OCI-LY7 (cell line): ENCODE measurements around the gene RIMBP2. TPM values are rescaled to one million over a fixed set of nuclear protein-coding genes. Genes with fewer than 3 reads are reported as not detected.

Experiments
- BruUV-seq: library from RNA; stranded (reverse); fragments of 400-500 nt; replicated peaks from 2 replicates; lab custom pipeline; 2021; lab: Mats Ljungman, UMichigan
- CTCF ChIA-PET: fragments of 300-600 bp; sonication (Branson Sonifier 250); formaldehyde crosslinking; loops from one replicate; lab custom pipeline; 2022; ENCODE audit warnings: antibody characterized with exemption; ENCODE audit not compliant: unreplicated experiment; lab: Charles Lee
- POLR2A ChIA-PET: fragments of 300-600 bp; sonication (Branson Sonifier 250); formaldehyde crosslinking; loops from one replicate; lab custom pipeline; 2022; ENCODE audit warnings: antibody characterized with exemption; lab: Charles Lee
- DNase-seq: peaks from one replicate; pipeline ENCODE4 v3.0.0-alpha.2; 2015; ENCODE audit warnings: low spot score
- H2AFZ ChIP-seq: fragments of 200-600 bp; sonication (generic), shearing (Covaris generic); 2 replicates; pipeline ENCODE4 v1.6.1; 2014; ENCODE audit warnings: mild to moderate bottlenecking, antibody characterized with exemption, low read length, moderate library complexity
- H3K27ac ChIP-seq: fragments of 200-600 bp; sonication (generic); 2 replicates; pipeline ENCODE4 v1.5.1; 2014; ENCODE audit warnings: mixed run types, low read depth, mild to moderate bottlenecking, moderate library complexity, low read length, inconsistent platforms; ENCODE audit not compliant: poor library complexity, severe bottlenecking
- H3K36me3 ChIP-seq: fragments of 200-600 bp; sonication (generic); 2 replicates; pipeline ENCODE4 v1.6.1; 2014; ENCODE audit warnings: mild to moderate bottlenecking, antibody characterized with exemption, low read length, moderate library complexity, mixed read lengths; ENCODE audit not compliant: insufficient read depth
- H3K4me1 ChIP-seq: fragments of 200-600 bp; sonication (generic); 2 replicates; pipeline ENCODE4 v1.5.1; 2014; ENCODE audit warnings: mild to moderate bottlenecking, low read length; ENCODE audit not compliant: insufficient read depth, poor library complexity, severe bottlenecking
- H3K4me2 ChIP-seq: fragments of 200-600 bp; sonication (generic); 2 replicates; pipeline ENCODE4 v1.6.1; 2014; ENCODE audit warnings: mild to moderate bottlenecking, low read length
- H3K4me3 ChIP-seq: fragments of 200-600 bp; sonication (generic); 2 replicates; pipeline ENCODE4 v1.5.1; 2014; ENCODE audit warnings: mild to moderate bottlenecking, low read depth, low read length; ENCODE audit not compliant: poor library complexity, severe bottlenecking
- H3K79me2 ChIP-seq: fragments of 200-600 bp; sonication (generic); 2 replicates; pipeline ENCODE4 v1.6.1; 2016; ENCODE audit warnings: low read depth, mild to moderate bottlenecking, low read length, moderate library complexity, mixed read lengths; ENCODE audit not compliant: insufficient read depth
- H3K9me2 ChIP-seq: fragments of 200-600 bp; sonication (generic); 2 replicates; pipeline ENCODE4 v1.6.1; 2016; ENCODE audit warnings: mild to moderate bottlenecking, low read length, mixed read lengths; ENCODE audit not compliant: insufficient read depth
- H3K9me3 ChIP-seq: fragments of 200-600 bp; sonication (generic); 2 replicates; pipeline ENCODE4 v1.6.1; 2014; ENCODE audit warnings: mild to moderate bottlenecking, mixed run types, low read length, mixed read lengths
- H4K20me1 ChIP-seq: fragments of 200-600 bp; sonication (generic); 2 replicates; pipeline ENCODE4 v1.6.1; 2014; ENCODE audit warnings: mild to moderate bottlenecking, antibody characterized with exemption, low read length, moderate library complexity, mixed read lengths; ENCODE audit not compliant: insufficient read depth
- EZH2phosphoT487 ChIP-seq: fragments of 200-600 bp; sonication (generic); IDR thresholded peaks from 2 replicates; pipeline ENCODE4 v1.6.1; 2018; ENCODE audit warnings: low read depth, borderline replicate concordance, mild to moderate bottlenecking, mixed run types, antibody characterized with exemption, low read length, moderate library complexity, mixed read lengths
- intact Hi-C: fragments of 100-400 bp; cut with micrococcal nuclease; formaldehyde crosslinking; loops from one replicate; pipeline ENCODE4 v1.10.0; 2022; ENCODE audit not compliant: unreplicated experiment
- total RNA-seq, 2 experiments: library from RNA; depleted of rRNA in 1 of 2; stranded (reverse); fragments of >200 nt in 1 of 2; shearing (Covaris generic) in 1 of 2; gene quantifications; 2 replicates each; pipeline ENCODE4 v1.2.3, GENCODE V29; 2014 to 2022
- TF ChIP-seq, protein P1 (sequence below): fragments of 200-600 bp; sonication (generic); conservative IDR thresholded peaks from 2 replicates; pipeline ENCODE4 v1.5.1; 2014; ENCODE audit warnings: mild to moderate bottlenecking, antibody characterized with exemption, low read length, moderate library complexity, mixed read lengths

Gene RIMBP2
- total RNA-seq, 2 experiments from 2014 or later = not detected

DNA sequence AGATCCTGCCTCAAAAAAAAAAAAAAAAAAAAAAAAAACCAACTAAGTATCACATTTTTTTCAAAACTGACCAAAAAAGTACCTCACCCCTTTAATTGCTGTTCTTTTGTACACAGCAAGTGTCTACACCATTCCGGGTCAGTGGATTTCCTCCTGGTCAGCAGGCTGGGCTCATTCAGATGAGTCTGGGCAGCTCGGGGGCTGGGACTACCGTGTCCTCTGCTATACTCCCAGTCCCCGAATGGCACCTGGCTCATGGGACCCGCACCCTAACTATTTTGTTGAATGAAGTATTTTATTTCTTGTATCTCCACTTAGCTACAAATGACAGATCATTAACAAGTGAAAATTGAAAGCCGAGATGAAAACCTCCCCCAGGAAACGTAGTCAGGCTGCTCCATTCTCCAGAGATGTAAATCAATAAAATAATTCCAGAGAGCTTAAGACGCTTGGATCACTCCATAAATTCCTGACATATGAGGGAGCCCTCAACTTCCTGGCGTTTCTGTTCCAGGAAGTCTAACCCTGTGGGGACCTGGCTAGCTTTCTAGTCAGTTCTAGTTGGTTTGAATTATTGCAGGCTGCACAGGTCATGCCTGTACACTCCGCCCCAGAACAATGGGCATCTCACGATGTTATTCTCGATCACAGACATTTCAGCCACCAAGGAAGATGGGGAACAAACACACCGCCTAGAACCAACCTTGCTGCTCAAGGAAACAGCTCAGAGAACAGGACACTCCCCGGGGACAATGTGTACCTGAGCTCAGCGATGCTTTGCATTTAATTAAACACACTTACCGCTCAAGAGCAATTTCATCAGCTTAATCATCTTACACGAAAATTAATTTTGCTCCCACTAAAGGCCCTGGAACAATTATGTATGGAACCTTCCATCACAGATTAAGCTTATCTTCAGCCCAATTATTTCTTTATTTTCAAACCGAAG lies 76.3 kb downstream of the RIMBP2 start:
- no peaks in the 10 kb centered on the region for H3K36me3 ChIP-seq
- no peak overlapping the region for H3K4me3 ChIP-seq
- H3K79me2 ChIP-seq = no peaks in the 10 kb centered on the region
- CTCF ChIA-PET = no interaction called here
- no peak overlapping the region for H3K4me2 ChIP-seq
- POLR2A ChIA-PET = no interaction called here
- H3K9me2 ChIP-seq = no peaks in the 10 kb centered on the region
- no peak overlapping the region for H2AFZ ChIP-seq
- no peak overlapping the region for H3K27ac ChIP-seq
- BruUV-seq = no TSS peak
- no peak for TF ChIP-seq EZH2phosphoT487
- TF ChIP-seq, protein P1, sequence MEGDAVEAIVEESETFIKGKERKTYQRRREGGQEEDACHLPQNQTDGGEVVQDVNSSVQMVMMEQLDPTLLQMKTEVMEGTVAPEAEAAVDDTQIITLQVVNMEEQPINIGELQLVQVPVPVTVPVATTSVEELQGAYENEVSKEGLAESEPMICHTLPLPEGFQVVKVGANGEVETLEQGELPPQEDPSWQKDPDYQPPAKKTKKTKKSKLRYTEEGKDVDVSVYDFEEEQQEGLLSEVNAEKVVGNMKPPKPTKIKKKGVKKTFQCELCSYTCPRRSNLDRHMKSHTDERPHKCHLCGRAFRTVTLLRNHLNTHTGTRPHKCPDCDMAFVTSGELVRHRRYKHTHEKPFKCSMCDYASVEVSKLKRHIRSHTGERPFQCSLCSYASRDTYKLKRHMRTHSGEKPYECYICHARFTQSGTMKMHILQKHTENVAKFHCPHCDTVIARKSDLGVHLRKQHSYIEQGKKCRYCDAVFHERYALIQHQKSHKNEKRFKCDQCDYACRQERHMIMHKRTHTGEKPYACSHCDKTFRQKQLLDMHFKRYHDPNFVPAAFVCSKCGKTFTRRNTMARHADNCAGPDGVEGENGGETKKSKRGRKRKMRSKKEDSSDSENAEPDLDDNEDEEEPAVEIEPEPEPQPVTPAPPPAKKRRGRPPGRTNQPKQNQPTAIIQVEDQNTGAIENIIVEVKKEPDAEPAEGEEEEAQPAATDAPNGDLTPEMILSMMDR = no peak
- H4K20me1 ChIP-seq = no peaks in the 10 kb centered on the region
- no peaks in the 10 kb centered on the region for H3K4me1 ChIP-seq
- intact Hi-C loops = no loop called here
- no peaks in the 10 kb centered on the region for H3K9me3 ChIP-seq
- no peak for DNase-seq

DNA sequence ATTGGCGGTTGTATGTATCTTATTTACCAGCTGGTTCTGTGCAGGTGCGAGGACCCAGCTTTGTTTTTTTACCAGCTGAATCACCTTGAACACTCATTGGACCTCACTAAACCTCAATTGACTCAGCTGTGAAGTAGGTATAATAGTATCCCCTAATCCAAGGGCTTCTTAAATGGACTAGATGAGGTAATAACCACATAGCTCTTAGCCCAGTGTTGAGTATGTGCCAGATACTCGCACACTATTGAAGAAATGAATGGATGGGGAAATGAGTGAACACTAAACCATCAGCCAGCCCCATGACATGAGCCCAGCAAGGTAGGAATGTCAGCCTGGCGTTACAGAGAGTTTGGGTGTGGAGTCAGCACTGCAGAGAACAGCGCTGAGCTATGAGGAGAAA lies 79.7 kb downstream of the RIMBP2 start:
- H3K27ac ChIP-seq = no peak overlapping the region
- ChIA-PET CTCF (no interaction called here), POLR2A (no interaction called here)
- no peak overlapping the region for H3K4me2 ChIP-seq
- H3K4me1 ChIP-seq = no peaks in the 10 kb centered on the region
- no peaks in the 10 kb centered on the region for H3K9me3 ChIP-seq
- no peak for TF ChIP-seq EZH2phosphoT487
- TF ChIP-seq, protein P1 = no peak
- no peak for DNase-seq
- BruUV-seq = no TSS peak
- no peaks in the 10 kb centered on the region for H4K20me1 ChIP-seq
- H3K4me3 ChIP-seq = no peak overlapping the region
- H3K79me2 ChIP-seq = no peaks in the 10 kb centered on the region
- H2AFZ ChIP-seq = no peak overlapping the region
- no peaks in the 10 kb centered on the region for H3K36me3 ChIP-seq
- H3K9me2 ChIP-seq = no peaks in the 10 kb centered on the region
- intact Hi-C loops = no loop called here

DNA sequence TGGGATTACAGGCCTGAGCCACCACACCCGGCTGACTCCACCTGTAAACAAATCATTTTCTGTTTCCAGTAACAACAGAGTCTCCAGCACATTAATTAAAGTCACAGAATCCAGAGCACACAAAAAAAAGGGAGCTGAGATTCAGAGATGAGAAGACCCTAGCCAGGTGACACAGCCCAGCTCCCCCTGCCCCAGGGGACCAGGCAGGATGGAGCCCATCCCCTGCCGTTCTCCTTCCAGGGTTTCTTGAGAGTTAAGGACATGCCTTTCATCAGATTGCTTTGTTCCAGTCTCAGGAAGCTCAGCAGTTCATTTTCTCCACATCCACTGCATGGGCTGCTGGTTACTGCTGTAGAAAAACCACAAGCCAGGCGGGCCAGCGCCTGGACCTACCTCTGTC lies 81.2 kb downstream of the RIMBP2 start:
- no peak overlapping the region for H3K4me2 ChIP-seq
- H3K4me3 ChIP-seq = no peak overlapping the region
- H2AFZ ChIP-seq = no peak overlapping the region
- no TSS peak for BruUV-seq
- no peaks in the 10 kb centered on the region for H3K79me2 ChIP-seq
- intact Hi-C loops = no loop called here
- no peaks in the 10 kb centered on the region for H3K36me3 ChIP-seq
- no peak overlapping the region for H3K27ac ChIP-seq
- no peaks in the 10 kb centered on the region for H3K9me2 ChIP-seq
- CTCF ChIA-PET = no interaction called here
- DNase-seq = no peak
- H3K4me1 ChIP-seq = no peaks in the 10 kb centered on the region
- no peaks in the 10 kb centered on the region for H4K20me1 ChIP-seq
- no peak for TF ChIP-seq EZH2phosphoT487
- TF ChIP-seq, protein P1 = no peak
- H3K9me3 ChIP-seq = no peaks in the 10 kb centered on the region
- POLR2A ChIA-PET = interaction anchor here (0.7 kb wide), 1 partner anchor 1381 kb away, joined by 3 read pairs; no protein-coding TSS in a partner anchor
